Cardiac muscle cell (in vitro differentiated cells and primary cell): ENCODE results near the gene ERGIC1. TPM values are rescaled to one million over a fixed set of nuclear protein-coding genes. Genes with fewer than 3 reads are reported as not detected.

ENCODE experiments used
- DNase-seq, 2 donors: peaks; one replicate each; pipeline versions ENCODE4 v3.0.0 to v3.0.0-alpha.2; 2010 to 2017; ENCODE audit warnings: low read depth in 1 of 2, low spot score in 1 of 2
- H3K27ac ChIP-seq: fragments of 200-600 bp; sonication (generic); 2 replicates; pipeline ENCODE4 v1.5.1; 2016
- H3K27me3 ChIP-seq: fragments of 200-600 bp; sonication (generic); 2 replicates; pipeline ENCODE4 v1.6.0; 2016; ENCODE audit warnings: control low read depth
- H3K36me3 ChIP-seq: fragments of 200-600 bp; sonication (generic); 2 replicates; pipeline ENCODE4 v1.5.1; 2016; ENCODE audit warnings: control low read depth
- H3K4me1 ChIP-seq: fragments of 200-600 bp; sonication (generic); 2 replicates; pipeline ENCODE4 v1.8.1; 2017; ENCODE audit warnings: low read depth, mild to moderate bottlenecking, mixed run types
- H3K4me3 ChIP-seq: fragments of 200-600 bp; sonication (generic); 2 replicates; pipeline ENCODE4 v1.5.1; 2016; ENCODE audit warnings: mild to moderate bottlenecking
- H3K9me3 ChIP-seq: fragments of 200-600 bp; sonication (generic); 2 replicates; pipeline ENCODE4 v1.5.1; 2017; ENCODE audit warnings: low read depth, mild to moderate bottlenecking, control low read depth
- CTCF ChIP-seq: IDR thresholded peaks from 2 replicates; pipeline ENCODE4 v1.5.1; 2012; ENCODE audit warnings: low read depth, mild to moderate bottlenecking, low read length
- polyA plus RNA-seq: library from polyadenylated mRNA; unstranded; fragments of >200 nt; fragmentation: Nextera tagmentation; extraction: Ambion mirVana; gene quantifications from 2 replicates; pipeline ENCODE4 v1.2.1, GENCODE V29; 2016
- total RNA-seq: library from RNA; depleted of rRNA; stranded (reverse); fragments of >200 nt; gene quantifications from 2 replicates; pipeline ENCODE4 v1.2.3, GENCODE V29; 2016

ERGIC1 gene
- total and polyA plus RNA-seq, 2 experiments from 2014 or later: 15.4 to 77.3 TPM

GRCh38 chr5:172793577-172794488 lies 40.2 kb upstream of the ERGIC1 start:
- no peak overlapping the region for H3K27ac ChIP-seq
- no peak for DNase-seq
- TF ChIP-seq CTCF: no peak
- no peaks in the 10 kb centered on the region for H3K27me3 ChIP-seq
- peaks cover 20% of the 10 kb centered on the region for H3K4me1 ChIP-seq
- H3K4me3 ChIP-seq: no peak overlapping the region
- H3K36me3 ChIP-seq: no peaks in the 10 kb centered on the region
- no peaks in the 10 kb centered on the region for H3K9me3 ChIP-seq

GRCh38 chr5:172795318-172795977 lies 38.6 kb upstream of the ERGIC1 start:
- peak in 1 of 2 donors; percentile 100 for DNase-seq
- peak; percentile 16 for TF ChIP-seq CTCF
- H3K27ac ChIP-seq: no peak overlapping the region
- no peaks in the 10 kb centered on the region for H3K27me3 ChIP-seq
- H3K4me3 ChIP-seq: no peak overlapping the region
- no peaks in the 10 kb centered on the region for H3K36me3 ChIP-seq
- H3K4me1 ChIP-seq: peaks cover 7% of the 10 kb centered on the region
- no peaks in the 10 kb centered on the region for H3K9me3 ChIP-seq

GRCh38 chr5:172796306-172796705 lies 37.7 kb upstream of the ERGIC1 start:
- Histone ChIP-seq H3K27ac (no peak overlapping the region), H3K27me3 (no peaks in the 10 kb centered on the region), H3K36me3 (no peaks in the 10 kb centered on the region), H3K4me1 (peaks cover 7% of the 10 kb centered on the region), H3K9me3 (no peaks in the 10 kb centered on the region), H3K4me3 (no peak overlapping the region)
- no peak for DNase-seq
- no peak for TF ChIP-seq CTCF

GRCh38 chr5:172797771-172798191 lies 36.3 kb upstream of the ERGIC1 start:
- H3K9me3 ChIP-seq: no peaks in the 10 kb centered on the region
- H3K4me1 ChIP-seq: peaks cover 2% of the 10 kb centered on the region
- H3K27me3 ChIP-seq: no peaks in the 10 kb centered on the region
- TF ChIP-seq CTCF: no peak
- no peak overlapping the region for H3K27ac ChIP-seq
- H3K36me3 ChIP-seq: no peaks in the 10 kb centered on the region
- no peak overlapping the region for H3K4me3 ChIP-seq
- DNase-seq: no peak

GRCh38 chr5:172798422-172799215 lies 35.4 kb upstream of the ERGIC1 start:
- Histone ChIP-seq H3K27ac (no peak overlapping the region), H3K36me3 (no peaks in the 10 kb centered on the region), H3K27me3 (no peaks in the 10 kb centered on the region), H3K9me3 (no peaks in the 10 kb centered on the region), H3K4me1 (no peaks in the 10 kb centered on the region), H3K4me3 (no peak overlapping the region)
- peak in 1 of 2 donors; percentile 80 for DNase-seq
- no peak for TF ChIP-seq CTCF
